Measurements from ENCODE around the gene FOXP1. TPM values are rescaled to one million over a fixed set of nuclear protein-coding genes. Genes with fewer than 3 reads are reported as not detected.

FOXP1 gene
- 202 and 334 TPM in 2 replicates for total RNA-seq (2014; rRNA removed; shearing (Covaris generic); ENCODE audit: low replicate concordance)

GRCh38 chr3:71583566-71584393 is at the start of gene FOXP1:
TSS of gene FOXP1 (minus strand) at chr3:71583728. CDS start at chr3:71198381, 385,347 bp downstream.
- peaks cover 64% of the 10 kb centered on the region for H3K4me1 ChIP-seq (ENCODE audit: low read length)
- H3K27ac ChIP-seq (ENCODE audit: low read length): peak within 1 kb of the TSS; percentile 97
- no peak within 1 kb of the TSS for H2AFZ ChIP-seq (ENCODE audit: low read length)
- no peaks in the 10 kb centered on the region for H3K36me3 ChIP-seq (ENCODE audit: insufficient read depth, low read length)
- H4K20me1 ChIP-seq (ENCODE audit: insufficient read depth, low read depth, low read length): no peaks in the 10 kb centered on the region
- no peaks in the 10 kb centered on the region for H3K9me2 ChIP-seq (replicated peaks; ENCODE audit: insufficient read depth, low read length)
- H3K9me3 ChIP-seq (ENCODE audit: low read length): no peaks in the 10 kb centered on the region
- peak within 1 kb of the TSS; percentile 93 for H3K4me2 ChIP-seq (ENCODE audit: low read depth, low read length, poor library complexity, severe bottlenecking)
- no peaks in the 10 kb centered on the region for H3K27me3 ChIP-seq (ENCODE audit: low read length)
- H3K79me2 ChIP-seq (ENCODE audit: low read length): peaks cover 39% of the 10 kb centered on the region
- DNase-seq: peak; percentile 77
- H3K4me3 ChIP-seq (ENCODE audit: low read length): peak within 1 kb of the TSS; percentile 81
- peak within 1 kb of the TSS; percentile 98 for H3K9ac ChIP-seq (ENCODE audit: low read length)

- peak overlapping the region; percentile 48 for H3K4me2 ChIP-seq (ENCODE audit: low read depth, low read length, poor library complexity, severe bottlenecking)
- peaks cover 20% of the 10 kb centered on the region for H3K4me1 ChIP-seq (ENCODE audit: low read length)
- DNase-seq: peak; percentile 94
- H3K4me3 ChIP-seq (ENCODE audit: low read length): peak overlapping the region; percentile 13
- peak overlapping the region; percentile 40 for H3K9ac ChIP-seq (ENCODE audit: low read length)
- no peaks in the 10 kb centered on the region for H3K36me3 ChIP-seq (ENCODE audit: insufficient read depth, low read length)
- H3K9me3 ChIP-seq (ENCODE audit: low read length): no peaks in the 10 kb centered on the region
- H3K27me3 ChIP-seq (ENCODE audit: low read length): no peaks in the 10 kb centered on the region
- H3K27ac ChIP-seq (ENCODE audit: low read length): peak overlapping the region; percentile 31
- no peaks in the 10 kb centered on the region for H4K20me1 ChIP-seq (ENCODE audit: insufficient read depth, low read depth, low read length)
- H3K9me2 ChIP-seq (replicated peaks; ENCODE audit: insufficient read depth, low read length): no peaks in the 10 kb centered on the region
- peak overlapping the region; percentile 71 for H2AFZ ChIP-seq (ENCODE audit: low read length)
- H3K79me2 ChIP-seq (ENCODE audit: low read length): no peaks in the 10 kb centered on the region
These were observed 46.2 kb upstream of the FOXP1 start for GRCh38 chr3:71629711-71630110.

GRCh38 chr3:71629289-71629688 is 45.8 kb upstream of the FOXP1 start:
- Histone ChIP-seq H3K4me2 (ENCODE audit: low read depth, low read length, poor library complexity, severe bottlenecking) (peak overlapping the region; percentile 48), H3K9me2 (replicated peaks; ENCODE audit: insufficient read depth, low read length) (no peaks in the 10 kb centered on the region), H3K27me3 (ENCODE audit: low read length) (no peaks in the 10 kb centered on the region), H3K4me1 (ENCODE audit: low read length) (peaks cover 20% of the 10 kb centered on the region), H3K36me3 (ENCODE audit: insufficient read depth, low read length) (no peaks in the 10 kb centered on the region), H3K27ac (ENCODE audit: low read length) (peak overlapping the region; percentile 31; the same call in 1 of the 2 replicates), H3K79me2 (ENCODE audit: low read length) (no peaks in the 10 kb centered on the region), H4K20me1 (ENCODE audit: insufficient read depth, low read depth, low read length) (no peaks in the 10 kb centered on the region), H3K9ac (ENCODE audit: low read length) (peak overlapping the region; percentile 40), H3K4me3 (ENCODE audit: low read length) (peak overlapping the region; percentile 13; the same call in 1 of the 2 replicates), H3K9me3 (ENCODE audit: low read length) (no peaks in the 10 kb centered on the region), H2AFZ (ENCODE audit: low read length) (peak overlapping the region; percentile 71)
- no peak for DNase-seq

GRCh38 chr3:71628522-71628921 is 45.0 kb upstream of the FOXP1 start:
- no peaks in the 10 kb centered on the region for H3K27me3 ChIP-seq (ENCODE audit: low read length)
- no peaks in the 10 kb centered on the region for H3K36me3 ChIP-seq (ENCODE audit: insufficient read depth, low read length)
- DNase-seq: no peak
- no peaks in the 10 kb centered on the region for H4K20me1 ChIP-seq (ENCODE audit: insufficient read depth, low read depth, low read length)
- no peak overlapping the region for H3K9ac ChIP-seq (ENCODE audit: low read length)
- H3K9me2 ChIP-seq (replicated peaks; ENCODE audit: insufficient read depth, low read length): no peaks in the 10 kb centered on the region
- no peak overlapping the region for H2AFZ ChIP-seq (ENCODE audit: low read length)
- no peak overlapping the region for H3K27ac ChIP-seq (ENCODE audit: low read length)
- no peaks in the 10 kb centered on the region for H3K9me3 ChIP-seq (ENCODE audit: low read length)
- no peak overlapping the region for H3K4me2 ChIP-seq (ENCODE audit: low read depth, low read length, poor library complexity, severe bottlenecking)
- H3K4me1 ChIP-seq (ENCODE audit: low read length): peaks cover 22% of the 10 kb centered on the region
- H3K4me3 ChIP-seq (ENCODE audit: low read length): no peak overlapping the region
- no peaks in the 10 kb centered on the region for H3K79me2 ChIP-seq (ENCODE audit: low read length)

GRCh38 chr3:71625676-71626075 is 42.1 kb upstream of the FOXP1 start:
- Histone ChIP-seq H3K36me3 (ENCODE audit: insufficient read depth, low read length) (no peaks in the 10 kb centered on the region), H4K20me1 (ENCODE audit: insufficient read depth, low read depth, low read length) (no peaks in the 10 kb centered on the region)

GRCh38 chr3:71621825-71622537 is 38.5 kb upstream of the FOXP1 start:
- no peaks in the 10 kb centered on the region for H3K27me3 ChIP-seq (ENCODE audit: low read length)
- H4K20me1 ChIP-seq (ENCODE audit: insufficient read depth, low read depth, low read length): no peaks in the 10 kb centered on the region
- DNase-seq: no peak
- no peaks in the 10 kb centered on the region for H3K79me2 ChIP-seq (ENCODE audit: low read length)
- no peak overlapping the region for H3K27ac ChIP-seq (ENCODE audit: low read length)
- no peak overlapping the region for H3K4me2 ChIP-seq (ENCODE audit: low read depth, low read length, poor library complexity, severe bottlenecking)
- H3K4me3 ChIP-seq (ENCODE audit: low read length): no peak overlapping the region
- H3K9me2 ChIP-seq (replicated peaks; ENCODE audit: insufficient read depth, low read length): no peaks in the 10 kb centered on the region
- no peak overlapping the region for H2AFZ ChIP-seq (ENCODE audit: low read length)
- no peak overlapping the region for H3K9ac ChIP-seq (ENCODE audit: low read length)
- H3K36me3 ChIP-seq (ENCODE audit: insufficient read depth, low read length): no peaks in the 10 kb centered on the region
- H3K9me3 ChIP-seq (ENCODE audit: low read length): no peaks in the 10 kb centered on the region
- H3K4me1 ChIP-seq (ENCODE audit: low read length): peaks cover 13% of the 10 kb centered on the region

More at GRCh38 chr3:71625676-71626075, 42.1 kb upstream of the FOXP1 start:
- Histone ChIP-seq H3K9me3 (ENCODE audit: low read length) (no peaks in the 10 kb centered on the region), H3K79me2 (ENCODE audit: low read length) (no peaks in the 10 kb centered on the region), H3K27me3 (ENCODE audit: low read length) (no peaks in the 10 kb centered on the region), H3K4me2 (ENCODE audit: low read depth, low read length, poor library complexity, severe bottlenecking) (no peak overlapping the region), H3K4me1 (ENCODE audit: low read length) (peaks cover 33% of the 10 kb centered on the region), H3K27ac (ENCODE audit: low read length) (no peak overlapping the region), H3K9ac (ENCODE audit: low read length) (no peak overlapping the region), H3K4me3 (ENCODE audit: low read length) (no peak overlapping the region), H3K9me2 (replicated peaks; ENCODE audit: insufficient read depth, low read length) (no peaks in the 10 kb centered on the region), H2AFZ (ENCODE audit: low read length) (no peak overlapping the region)
- DNase-seq: no peak

GRCh38 chr3:71618538-71618937 is 35.0 kb upstream of the FOXP1 start:
- H3K4me2 ChIP-seq (ENCODE audit: low read depth, low read length, poor library complexity, severe bottlenecking): no peak overlapping the region
- no peaks in the 10 kb centered on the region for H3K27me3 ChIP-seq (ENCODE audit: low read length)
- no peaks in the 10 kb centered on the region for H3K9me3 ChIP-seq (ENCODE audit: low read length)
- no peak overlapping the region for H3K9ac ChIP-seq (ENCODE audit: low read length)
- no peak overlapping the region for H3K4me3 ChIP-seq (ENCODE audit: low read length)
- no peaks in the 10 kb centered on the region for H4K20me1 ChIP-seq (ENCODE audit: insufficient read depth, low read depth, low read length)
- no peak overlapping the region for H2AFZ ChIP-seq (ENCODE audit: low read length)
- no peaks in the 10 kb centered on the region for H3K79me2 ChIP-seq (ENCODE audit: low read length)
- H3K27ac ChIP-seq (ENCODE audit: low read length): no peak overlapping the region
- no peak for DNase-seq
- no peaks in the 10 kb centered on the region for H3K9me2 ChIP-seq (replicated peaks; ENCODE audit: insufficient read depth, low read length)
- H3K4me1 ChIP-seq (ENCODE audit: low read length): peaks cover 17% of the 10 kb centered on the region
- H3K36me3 ChIP-seq (ENCODE audit: insufficient read depth, low read length): no peaks in the 10 kb centered on the region

- no peaks in the 10 kb centered on the region for H3K9me3 ChIP-seq (ENCODE audit: low read length)
- DNase-seq: no peak
These were observed 33.1 kb upstream of the FOXP1 start for GRCh38 chr3:71616571-71617021.

More at GRCh38 chr3:71616571-71617021, 33.1 kb upstream of the FOXP1 start:
- H2AFZ ChIP-seq (ENCODE audit: low read length): no peak overlapping the region
- H3K79me2 ChIP-seq (ENCODE audit: low read length): no peaks in the 10 kb centered on the region
- no peaks in the 10 kb centered on the region for H3K9me2 ChIP-seq (replicated peaks; ENCODE audit: insufficient read depth, low read length)
- H3K27ac ChIP-seq (ENCODE audit: low read length): no peak overlapping the region
- no peaks in the 10 kb centered on the region for H4K20me1 ChIP-seq (ENCODE audit: insufficient read depth, low read depth, low read length)
- H3K9ac ChIP-seq (ENCODE audit: low read length): no peak overlapping the region
- H3K27me3 ChIP-seq (ENCODE audit: low read length): no peaks in the 10 kb centered on the region
- no peak overlapping the region for H3K4me3 ChIP-seq (ENCODE audit: low read length)
- no peaks in the 10 kb centered on the region for H3K36me3 ChIP-seq (ENCODE audit: insufficient read depth, low read length)
- H3K4me2 ChIP-seq (ENCODE audit: low read depth, low read length, poor library complexity, severe bottlenecking): no peak overlapping the region
- peaks cover 6% of the 10 kb centered on the region for H3K4me1 ChIP-seq (ENCODE audit: low read length)
